Pons (tissue), 1 donor: ENCODE measurements around the gene LINGO4.

Experiments
- DNase-seq: peaks from one replicate; pipeline ENCODE4 v3.0.0-alpha.2; 2016; ENCODE audit warnings: low spot score

LINGO4 gene

DNA sequence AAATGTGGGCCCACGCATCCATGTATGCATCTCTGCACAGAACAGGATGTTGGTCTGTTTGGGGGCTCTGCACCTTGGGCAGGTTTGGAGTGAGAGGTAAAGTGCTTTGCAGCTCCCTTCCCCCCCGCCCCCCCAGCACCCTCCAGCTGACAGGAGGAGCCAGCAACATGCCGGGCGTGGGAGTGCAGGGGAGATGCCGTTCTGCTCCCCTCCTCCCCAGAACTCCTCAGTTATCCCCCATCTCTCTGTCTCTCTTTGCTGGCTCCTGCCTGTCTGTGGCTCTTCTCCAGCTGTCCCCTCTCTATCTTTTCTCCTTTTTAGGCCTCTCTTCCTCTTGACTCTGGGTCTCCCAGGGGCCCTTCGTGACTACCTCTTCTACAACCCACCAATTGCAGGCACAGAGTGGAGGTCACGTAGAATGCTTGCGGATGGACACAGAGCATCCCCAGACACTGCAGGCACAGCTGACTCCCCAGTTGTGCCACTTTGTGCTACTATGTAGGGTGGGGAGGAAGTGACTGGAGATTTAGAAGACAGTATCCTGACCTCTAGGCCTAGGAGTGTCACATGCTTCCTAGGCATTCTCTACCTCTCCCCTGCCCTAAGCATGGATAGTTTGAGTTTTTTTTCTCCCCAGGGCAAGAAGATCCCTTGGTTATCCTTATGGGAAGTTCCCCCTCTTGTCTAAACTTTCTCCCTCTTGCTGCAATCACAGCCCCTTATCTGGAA, 28.1 kb upstream of the LINGO4 start:
- DNase-seq = no peak

DNA sequence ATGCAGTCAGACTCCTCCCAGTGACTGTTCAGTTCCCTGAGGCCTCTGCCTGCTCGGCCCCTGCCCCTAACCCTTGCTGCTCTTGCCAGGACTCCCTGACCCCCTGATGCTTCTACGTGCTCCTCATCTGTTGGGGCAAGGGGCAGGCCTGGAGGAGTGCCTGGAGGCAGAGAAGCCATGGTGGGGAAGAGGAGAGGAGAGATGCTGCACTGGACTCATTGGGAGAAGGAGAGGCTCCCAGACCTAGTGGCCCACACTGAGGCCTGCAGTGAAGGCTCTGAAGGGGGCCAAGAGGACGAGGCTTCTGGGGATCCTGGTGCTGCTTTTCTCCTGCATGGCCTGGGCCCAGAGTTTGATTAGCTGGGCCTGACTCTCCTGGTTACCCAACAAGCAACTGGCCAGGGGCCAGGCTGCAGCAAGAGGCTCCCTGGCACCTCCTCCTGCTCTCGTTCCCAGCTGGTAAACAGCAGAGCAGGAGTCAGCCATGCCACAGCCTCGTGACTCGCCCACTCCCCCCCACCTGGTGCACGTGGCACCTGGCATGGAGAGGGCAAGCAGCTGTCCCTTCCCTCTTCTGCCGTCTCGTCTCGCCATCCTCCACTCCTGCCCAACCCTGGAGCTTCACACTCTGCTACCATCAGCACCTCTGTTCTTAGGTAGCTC, 27.2 kb upstream of the LINGO4 start:
- DNase-seq = peak; percentile 46

DNA sequence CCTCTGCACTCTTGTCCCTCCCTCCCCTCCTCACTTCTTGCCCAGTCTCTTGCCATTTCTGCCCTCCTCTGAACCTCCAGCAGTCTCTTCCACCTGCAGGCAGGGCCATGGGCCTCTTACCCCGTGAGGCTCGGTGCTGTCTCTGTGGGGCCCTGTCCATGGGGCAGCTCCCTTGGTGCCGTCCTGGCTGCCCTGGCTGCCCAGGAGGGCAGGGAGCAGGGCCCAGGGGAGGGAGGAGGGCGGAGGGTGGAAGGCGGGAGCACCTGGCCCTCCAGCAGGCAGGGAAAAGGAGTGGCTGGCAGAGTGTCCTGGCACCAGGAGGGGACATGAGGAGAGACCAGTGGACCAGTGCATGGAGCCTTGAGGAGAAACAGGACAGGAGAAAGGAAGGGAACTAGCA, 26.4 kb upstream of the LINGO4 start, which contains the start of gene RORC:
TSS of gene RORC (minus strand) at position 198 of the 400 bp plus-strand sequence. CDS start at position 160, 38 bp downstream.
- no peak for DNase-seq

DNA sequence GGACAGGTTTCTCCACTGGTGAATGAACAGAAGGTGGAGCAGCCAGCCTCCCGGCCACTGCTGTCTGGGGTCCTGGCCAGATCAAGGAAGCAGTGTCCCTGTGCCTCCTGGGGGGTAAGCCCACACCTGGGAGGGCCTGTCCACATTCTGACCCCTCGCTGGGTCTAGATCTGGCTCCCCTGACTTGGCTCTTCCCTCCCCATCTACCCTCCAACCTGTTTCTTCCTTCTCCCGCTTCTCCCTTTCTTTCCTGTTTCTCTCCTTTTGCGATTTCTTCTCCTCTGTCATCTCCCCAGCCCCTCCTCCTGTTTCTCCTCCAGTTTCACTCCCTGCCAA, 26.0 kb upstream of the LINGO4 start:
- no peak for DNase-seq

DNA sequence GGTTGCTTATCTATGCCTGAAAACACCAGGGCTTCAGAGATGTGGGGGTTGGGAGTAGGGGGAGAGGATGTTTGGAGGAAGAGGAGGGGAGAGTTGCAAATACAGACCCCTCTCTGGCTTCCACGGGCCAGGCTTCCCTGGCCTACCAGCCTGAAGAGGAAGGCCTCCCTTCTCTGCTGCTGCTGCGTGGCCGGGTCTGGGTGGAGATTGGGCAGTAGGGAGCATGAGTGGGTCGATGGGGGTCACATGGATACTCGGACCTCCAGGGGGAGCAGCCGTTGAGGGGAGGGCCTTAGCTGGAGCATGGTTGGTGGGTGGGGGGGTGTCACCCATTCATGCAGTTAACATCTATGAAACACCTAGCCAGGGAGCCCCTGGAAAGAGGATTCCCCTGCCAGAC, 24.8 kb upstream of the LINGO4 start:
- no peak for DNase-seq

DNA sequence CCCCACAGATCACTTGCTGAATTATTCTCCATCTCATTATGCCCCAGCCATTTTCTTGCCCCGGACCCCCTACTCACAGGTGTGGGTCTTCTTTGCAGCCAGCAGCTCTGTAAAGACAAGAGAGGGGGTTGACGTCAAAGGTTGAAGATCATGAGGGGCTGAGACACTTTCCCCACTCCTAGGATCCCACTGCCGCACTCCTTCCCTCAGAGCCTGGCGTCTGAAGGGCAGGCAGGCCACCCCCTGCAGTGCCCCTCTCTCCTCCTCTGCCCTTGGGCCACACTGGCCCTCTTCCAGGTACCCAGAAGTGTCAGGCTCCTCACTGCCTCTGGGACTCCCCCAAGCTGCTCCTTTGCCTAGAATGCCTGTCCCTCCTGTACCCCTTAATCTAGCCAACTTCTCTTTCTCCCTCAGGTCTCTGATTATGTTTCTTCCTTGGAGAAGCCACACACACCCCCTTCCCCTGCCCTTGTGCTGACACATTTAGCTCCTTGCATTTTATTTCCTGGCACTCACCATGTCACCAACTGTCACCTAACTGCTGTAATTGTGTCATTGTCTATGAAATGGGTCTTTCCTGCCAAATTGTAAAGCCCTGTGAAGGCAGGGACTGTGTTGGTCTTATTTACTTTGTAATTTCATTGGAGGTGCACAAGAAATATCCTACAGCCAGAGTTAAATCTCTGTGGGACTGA, 24.3 kb upstream of the LINGO4 start:
- no peak for DNase-seq

DNA sequence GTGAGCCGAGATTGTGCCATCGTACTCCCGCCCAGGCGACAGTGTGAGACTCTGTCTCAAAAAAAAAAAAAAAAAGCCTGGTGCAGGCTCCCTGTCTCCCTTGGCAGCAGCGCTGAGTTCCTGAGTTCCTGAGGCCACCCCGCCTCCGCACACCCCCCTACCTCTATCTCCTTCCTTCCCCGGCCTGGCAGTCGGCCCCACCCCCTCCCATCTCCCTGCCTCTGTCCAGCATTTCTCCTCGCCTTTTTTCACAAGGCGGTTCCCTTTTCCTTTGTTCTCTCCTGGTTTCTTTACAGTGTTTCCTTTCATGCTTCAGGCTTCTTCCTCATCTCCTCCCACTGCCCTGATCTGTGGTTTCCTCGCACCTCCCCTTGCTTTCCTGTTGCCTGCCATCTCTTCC, 23.7 kb upstream of the LINGO4 start:
- DNase-seq = no peak

DNA sequence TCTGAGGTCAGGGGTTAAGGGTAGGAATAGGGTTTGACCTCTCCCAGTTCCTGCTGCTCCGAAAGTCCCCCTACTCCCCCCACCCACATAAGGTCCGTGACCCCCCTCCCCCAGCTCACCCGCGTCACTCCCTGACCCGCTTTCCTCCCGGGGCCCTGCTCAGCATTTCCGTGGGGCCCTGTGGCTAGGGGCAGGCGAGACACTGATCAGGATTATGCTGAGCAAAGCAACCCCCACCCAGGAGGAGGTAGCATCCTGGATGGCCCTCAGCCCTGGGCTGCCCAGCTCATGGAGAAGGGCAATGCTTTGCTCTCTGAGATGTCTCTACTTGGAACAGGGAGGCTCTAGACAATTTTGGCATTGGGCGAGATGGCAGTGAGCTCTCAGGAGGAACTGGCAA, 22.6 kb upstream of the LINGO4 start:
- DNase-seq = no peak

DNA sequence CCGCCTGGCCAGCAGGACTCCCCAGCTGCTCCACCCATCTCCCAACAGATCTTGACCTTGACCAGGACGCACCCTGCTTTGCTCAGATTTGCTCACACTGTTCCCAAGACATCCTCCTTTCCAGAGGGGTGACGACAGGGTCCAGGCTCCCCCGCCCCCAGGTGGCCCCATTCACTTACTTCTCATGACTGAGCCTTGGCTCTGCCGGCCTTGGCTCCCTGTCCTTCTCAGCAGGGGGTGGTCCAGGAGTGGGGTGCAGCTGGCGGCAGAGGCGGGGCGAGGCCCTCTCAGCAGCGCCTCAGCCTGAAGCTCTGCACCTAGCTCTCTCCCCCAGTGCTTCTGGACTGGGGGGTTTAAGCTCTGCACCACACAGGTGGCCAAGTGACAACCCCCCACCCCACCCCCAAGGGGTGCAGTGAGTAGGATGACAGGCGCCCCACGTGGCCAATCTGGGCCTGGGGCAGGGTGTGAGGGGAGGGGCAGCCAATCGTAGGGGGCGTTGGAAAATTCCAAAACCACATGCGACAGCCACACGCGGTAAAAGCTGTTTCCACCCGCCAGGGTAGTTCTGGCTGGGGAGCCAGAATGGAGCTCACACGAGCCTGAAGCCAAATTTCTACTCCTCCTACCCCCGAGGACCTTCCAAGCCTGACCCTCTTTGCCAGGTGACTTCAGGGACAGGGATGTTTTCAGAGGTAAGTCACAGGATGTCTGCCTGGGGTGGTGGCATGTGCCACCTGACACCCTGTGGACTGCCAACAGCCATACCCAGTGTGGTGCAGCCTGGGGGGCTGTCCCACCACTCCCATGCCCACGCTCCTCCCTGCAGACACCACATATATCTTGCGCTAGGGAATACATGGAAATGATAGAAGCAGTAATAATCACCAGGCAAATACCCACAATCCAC, 20.8 kb upstream of the LINGO4 start:
- no peak for DNase-seq

DNA sequence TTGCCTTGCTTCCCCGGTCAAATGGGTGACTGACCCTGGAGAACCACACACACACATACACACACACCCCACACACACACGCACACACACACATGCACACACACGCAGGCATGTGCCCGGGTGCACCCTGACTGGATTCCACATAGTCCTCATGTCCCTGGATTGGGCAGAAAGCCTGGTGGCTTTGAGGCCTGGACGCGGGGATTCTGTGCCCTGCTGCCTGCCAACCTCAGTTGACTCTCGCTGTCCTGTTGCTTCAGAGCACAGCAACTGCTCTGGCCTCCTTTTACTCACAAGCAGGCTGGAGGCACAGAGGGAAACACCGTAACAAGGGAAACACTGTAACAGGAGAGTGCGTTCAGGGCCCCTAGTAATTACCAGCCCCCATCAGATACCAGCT, 20.0 kb upstream of the LINGO4 start:
- no peak for DNase-seq

DNA sequence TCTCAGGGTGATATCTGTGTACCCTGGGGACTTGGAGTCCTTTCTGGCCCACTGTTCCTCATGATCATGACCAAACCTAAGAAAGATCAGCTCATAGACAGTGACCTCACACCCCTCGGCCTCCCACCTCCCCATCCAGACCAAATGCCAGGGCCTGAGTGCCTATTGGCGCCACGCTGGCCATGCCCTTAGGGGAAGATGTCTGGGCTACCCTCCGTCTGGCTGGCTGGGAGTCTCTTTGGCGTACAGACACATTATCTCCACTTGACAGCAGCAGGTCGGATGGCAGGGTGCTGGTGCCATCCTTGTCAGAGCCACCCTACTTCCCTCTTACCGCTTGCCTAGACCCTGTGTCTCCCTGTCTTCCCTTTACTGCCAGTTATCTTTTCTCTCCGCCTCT, 18.0 kb upstream of the LINGO4 start:
- DNase-seq = no peak

DNA sequence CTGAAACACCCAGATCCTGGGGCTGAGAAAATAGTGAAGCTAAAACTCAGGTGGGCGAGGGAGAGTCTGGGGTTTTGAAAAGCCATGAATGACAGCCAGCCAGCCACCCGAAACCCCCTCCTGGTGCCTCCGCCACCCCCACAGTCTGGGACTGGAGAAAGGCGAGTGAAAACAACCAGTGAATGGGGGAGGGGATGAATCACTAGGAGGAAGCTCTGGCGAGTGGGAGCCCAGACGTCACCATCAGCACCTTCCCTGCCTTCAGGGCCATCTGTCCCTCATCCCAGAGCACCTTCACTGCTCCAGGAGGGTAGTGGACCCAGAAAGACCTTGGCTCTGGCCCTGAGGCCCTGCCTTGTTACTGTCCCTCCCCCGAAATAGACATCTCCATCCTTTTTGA, 17.2 kb upstream of the LINGO4 start:
- DNase-seq = no peak

DNA sequence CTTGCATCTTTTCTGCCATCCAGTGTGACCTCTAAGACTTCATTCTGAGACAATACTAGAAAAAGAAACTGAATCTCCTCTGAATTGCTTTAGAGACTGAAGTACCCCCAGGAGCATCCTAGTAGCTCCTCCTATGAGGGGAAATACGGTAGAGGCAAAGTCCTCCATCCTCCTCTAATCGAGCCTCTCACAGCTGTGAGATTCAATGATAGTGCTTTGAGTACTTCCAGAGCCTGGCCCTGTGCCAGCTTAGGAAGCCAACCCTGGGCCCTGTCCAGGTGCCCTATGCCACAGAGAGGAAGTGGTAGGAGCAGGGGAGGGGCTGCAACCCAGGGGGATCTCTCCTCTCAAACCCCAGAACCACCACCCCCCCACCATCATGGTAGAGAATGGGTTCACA, 15.7 kb upstream of the LINGO4 start:
- no peak for DNase-seq

DNA sequence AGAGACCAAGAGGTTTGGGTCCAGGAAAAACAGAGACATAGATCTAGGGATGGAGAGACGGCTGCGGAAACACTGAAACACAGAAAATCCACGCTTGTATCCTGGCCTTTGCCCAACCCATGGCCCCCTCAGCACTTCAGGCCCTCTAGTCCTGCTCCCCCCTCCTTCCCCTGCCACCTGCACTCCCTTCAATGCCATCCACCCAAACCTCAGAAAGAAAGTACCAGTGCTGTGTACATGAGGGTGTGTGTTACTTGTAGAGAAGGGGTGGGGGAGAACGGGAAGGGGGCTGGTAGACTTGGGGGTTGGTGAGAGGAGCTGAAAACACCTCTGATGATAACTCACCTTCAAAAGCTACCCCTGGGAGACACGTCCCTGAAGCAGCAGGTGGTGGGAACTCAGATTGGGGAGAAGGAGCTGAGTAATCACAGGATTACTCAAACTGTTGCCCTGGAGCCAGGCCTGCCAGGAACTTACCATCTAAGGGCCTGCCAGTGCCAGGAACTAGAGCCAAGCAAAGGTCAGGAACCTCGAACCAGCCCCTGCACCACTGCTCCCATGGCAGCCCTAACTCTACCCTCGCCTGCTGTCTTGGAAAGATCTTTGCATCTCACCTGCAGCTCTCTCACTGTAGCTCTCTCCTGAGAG, 14.9 kb upstream of the LINGO4 start:
- no peak for DNase-seq

DNA sequence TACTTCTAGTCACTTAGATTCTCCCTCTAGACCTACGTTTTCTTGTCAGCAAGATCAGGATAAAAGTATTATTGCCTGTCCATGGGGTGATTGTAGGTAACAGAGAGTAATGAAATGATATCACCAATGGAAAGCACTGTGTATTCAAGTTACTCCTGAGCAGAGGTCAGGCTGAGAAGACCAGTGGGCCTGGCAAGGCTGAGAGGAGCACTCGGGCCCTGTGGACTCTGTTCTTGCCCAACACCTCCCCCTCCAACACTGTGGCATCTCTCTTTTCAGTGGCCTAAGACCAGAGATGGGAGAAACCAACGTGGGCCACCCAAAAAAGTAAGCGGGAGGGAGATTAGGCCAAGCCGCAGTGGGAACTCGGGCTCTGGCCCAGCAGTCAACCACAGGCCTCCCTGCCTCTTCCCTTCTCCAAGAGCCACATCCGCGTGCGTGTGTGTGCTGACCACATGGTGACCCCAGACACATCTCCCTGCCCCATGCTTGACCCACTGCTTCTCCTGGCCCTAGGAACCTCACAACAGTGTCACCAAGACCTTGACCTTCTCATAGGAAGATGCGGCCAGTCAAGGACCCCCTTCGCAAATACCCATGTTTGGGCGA, 14.1 kb upstream of the LINGO4 start:
- no peak for DNase-seq

DNA sequence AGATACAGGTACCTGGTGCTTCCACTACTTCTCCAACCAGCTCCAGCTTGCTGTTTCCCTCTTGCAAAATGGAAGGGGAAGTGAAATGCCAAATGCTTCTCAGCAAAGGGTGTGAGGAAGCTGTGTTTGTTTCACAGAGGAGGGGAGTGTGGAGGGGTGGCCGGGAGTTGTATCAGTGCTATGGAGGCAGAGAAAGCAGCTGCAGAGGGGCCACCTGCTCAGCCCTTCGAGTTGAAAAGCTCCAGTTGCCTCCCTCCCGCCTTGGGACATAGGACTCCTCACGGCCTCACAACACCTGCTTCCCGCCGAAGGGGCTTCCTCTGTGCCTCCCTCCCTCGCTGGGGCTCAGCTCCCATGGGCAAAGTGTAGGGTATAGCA, 12.1 kb upstream of the LINGO4 start:
- DNase-seq = no peak

DNA sequence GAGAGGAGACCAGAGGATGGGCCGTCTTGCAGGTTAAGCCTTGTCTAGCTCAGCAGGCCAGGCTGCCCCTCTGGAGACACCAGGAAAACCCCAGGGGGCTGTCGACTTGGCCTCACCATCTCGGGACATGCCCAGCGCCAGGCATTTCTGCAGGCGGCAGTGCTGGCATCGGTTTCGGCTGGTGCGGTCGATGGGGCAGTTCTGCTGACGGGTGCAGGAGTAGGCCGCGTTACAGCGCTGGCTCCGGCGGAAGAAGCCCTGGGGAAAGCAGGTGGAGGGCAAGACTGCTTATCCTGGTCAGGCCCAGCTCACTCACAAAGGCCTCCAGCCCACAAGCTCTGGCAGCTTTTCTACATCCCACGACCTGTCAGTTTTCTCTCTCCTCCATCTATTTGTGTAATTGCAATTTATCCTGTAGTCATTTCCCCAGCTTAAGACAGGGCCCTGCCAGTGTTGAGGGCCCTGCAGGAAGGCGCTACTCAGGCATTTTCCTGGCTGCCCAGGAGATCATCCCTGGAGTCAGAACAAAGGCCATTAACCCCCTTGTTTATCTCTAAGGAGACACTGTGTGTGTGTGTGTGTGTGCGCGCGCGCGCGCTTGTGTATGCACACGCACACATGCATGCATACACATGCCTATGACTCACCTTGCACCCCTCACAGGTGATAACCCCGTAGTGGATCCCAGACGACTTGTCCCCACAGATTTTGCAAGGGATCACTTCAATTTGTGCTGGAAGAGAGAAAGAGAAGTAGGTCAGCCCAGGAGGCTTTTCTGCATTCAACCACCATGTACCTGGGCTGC, 11.5 kb upstream of the LINGO4 start:
- no peak for DNase-seq

DNA sequence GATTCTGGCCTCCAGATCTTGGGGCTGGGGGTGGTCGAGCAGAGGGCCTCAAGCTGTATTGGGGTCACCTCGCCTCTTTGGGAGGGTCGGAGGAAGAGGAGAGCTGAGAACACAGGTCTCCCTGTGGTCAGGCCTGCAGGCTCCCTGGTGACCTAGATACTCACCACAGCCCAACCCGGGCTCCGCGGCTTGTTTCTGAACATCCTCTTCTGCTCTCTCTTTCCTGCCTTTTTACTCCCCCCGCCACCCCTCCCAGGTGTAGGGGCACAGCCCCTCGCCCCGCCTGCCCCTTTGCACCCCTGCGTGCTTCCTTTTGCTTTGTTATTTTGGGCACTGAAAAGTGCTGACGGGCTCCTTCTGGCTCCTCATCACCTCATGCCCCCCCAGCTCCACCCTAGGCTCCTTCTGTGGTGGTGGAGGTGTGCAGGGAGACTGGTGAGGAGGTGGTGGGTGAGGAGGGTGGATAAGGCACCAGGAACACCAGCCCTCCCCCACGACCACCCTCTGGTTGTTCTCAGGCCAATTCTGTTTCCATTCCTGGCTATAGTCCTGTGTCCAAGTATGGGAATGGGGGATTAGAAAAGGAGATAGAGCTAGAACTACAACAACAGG, 10.6 kb upstream of the LINGO4 start:
- DNase-seq = no peak

DNA sequence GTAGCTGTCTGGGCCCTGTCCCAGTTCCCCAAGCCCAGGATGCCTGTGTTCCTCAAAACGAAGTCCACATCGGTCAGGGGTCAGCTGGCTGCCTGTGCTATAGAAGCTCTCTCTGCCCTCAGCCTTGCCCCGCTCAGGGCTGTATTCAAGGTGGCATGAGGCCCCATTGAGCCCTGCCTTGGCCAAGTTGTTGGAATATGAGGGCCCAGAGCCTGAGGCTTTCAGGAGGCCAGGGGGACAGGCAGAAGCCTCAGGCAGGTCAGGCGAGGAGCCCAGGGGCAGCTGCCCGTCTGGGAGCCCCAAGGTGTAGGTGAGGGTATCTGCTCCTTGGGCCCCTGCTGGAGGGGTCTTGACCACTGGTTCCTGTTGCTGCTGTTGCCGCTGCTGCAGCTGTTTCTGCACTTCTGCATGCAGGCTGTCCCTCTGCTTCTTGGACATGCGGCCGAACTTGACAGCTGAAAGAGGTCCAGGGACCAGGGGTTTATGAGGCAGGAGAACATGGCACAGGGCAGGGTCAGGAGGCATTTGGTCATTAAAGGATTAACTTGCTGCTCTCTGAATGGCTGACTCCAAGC, 9.8 kb upstream of the LINGO4 start:
- no peak for DNase-seq

DNA sequence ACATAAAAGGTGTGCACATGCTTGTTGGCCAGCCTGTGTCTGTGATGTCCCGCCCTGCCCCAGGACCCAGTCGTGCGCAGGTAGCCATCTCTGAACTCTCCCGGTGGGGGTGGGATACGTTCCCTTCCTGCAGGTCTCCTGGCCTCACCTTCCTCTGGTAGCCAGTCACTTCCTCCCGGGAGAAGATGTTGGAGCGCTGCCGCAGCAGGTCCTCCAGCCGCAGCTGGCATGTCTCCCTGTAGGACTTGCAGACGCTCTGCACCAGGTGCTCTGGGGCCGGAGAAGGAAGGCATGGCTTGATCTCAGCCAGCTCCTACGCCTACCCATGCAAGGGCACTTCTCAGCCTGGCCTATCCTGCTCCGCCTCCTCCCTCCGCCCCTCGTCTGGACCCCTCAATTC, 9.2 kb upstream of the LINGO4 start:
- DNase-seq = no peak
